H9 (cell line): ENCODE measurements around the gene FHIP2A. TPM values are rescaled to one million over a fixed set of nuclear protein-coding genes. Genes with fewer than 3 reads are reported as not detected.

Experiments used
- DNase-seq: peaks from one replicate; pipeline ENCODE4 v3.0.0-alpha.2; 2017
- H2AFZ ChIP-seq: one replicate; pipeline ENCODE4 v1.6.1; 2013; ENCODE audit warnings: mild to moderate bottlenecking, low read length, control low read depth, moderate library complexity
- H2AK5ac ChIP-seq: 2 replicates; pipeline ENCODE4 v1.6.1; 2013; ENCODE audit warnings: low read length, control low read depth, mixed read lengths; ENCODE audit not compliant: insufficient read length
- H2BK120ac ChIP-seq: one replicate; pipeline ENCODE4 v1.6.1; 2013; ENCODE audit warnings: low read depth, mild to moderate bottlenecking, low read length, control low read depth, inconsistent platforms; ENCODE audit not compliant: poor library complexity, severe bottlenecking
- H2BK12ac ChIP-seq: 2 replicates; pipeline ENCODE4 v1.6.1; 2013; ENCODE audit warnings: low read length, control low read depth, mixed read lengths, low read depth; ENCODE audit not compliant: insufficient read length
- H2BK15ac ChIP-seq: 2 replicates; pipeline ENCODE4 v1.6.1; 2013; ENCODE audit warnings: low read depth, low read length, control low read depth
- H2BK20ac ChIP-seq: one replicate; pipeline ENCODE4 v1.6.1; 2013; ENCODE audit warnings: low read depth, mild to moderate bottlenecking, low read length, control low read depth, inconsistent platforms; ENCODE audit not compliant: poor library complexity, severe bottlenecking
- H2BK5ac ChIP-seq: 2 replicates; pipeline ENCODE4 v1.6.1; 2013; ENCODE audit warnings: low read length, control low read depth, mixed read lengths; ENCODE audit not compliant: insufficient read length
- H3K14ac ChIP-seq: 2 replicates; pipeline ENCODE4 v1.6.1; 2013; ENCODE audit warnings: low read length, control low read depth; ENCODE audit not compliant: insufficient read depth
- H3K18ac ChIP-seq: 2 replicates; pipeline ENCODE4 v1.6.1; 2013; ENCODE audit warnings: low read depth, mild to moderate bottlenecking, mixed read lengths, low read length, control low read depth; ENCODE audit not compliant: insufficient read length
- H3K23ac ChIP-seq: 2 replicates; pipeline ENCODE4 v1.6.1; 2013; ENCODE audit warnings: low read length, control low read depth, mixed read lengths, low read depth; ENCODE audit not compliant: insufficient read length
- H3K23me2 ChIP-seq: 2 replicates; pipeline ENCODE4 v1.6.1; 2013; ENCODE audit warnings: low read depth, mild to moderate bottlenecking, mixed read lengths, low read length, control low read depth; ENCODE audit not compliant: insufficient read length, poor library complexity, severe bottlenecking
- H3K27ac ChIP-seq: 2 replicates; pipeline ENCODE4 v1.5.1; 2013; ENCODE audit warnings: low read length, control low read depth, mixed read lengths, low read depth; ENCODE audit not compliant: insufficient read length
- H3K27me3 ChIP-seq: 2 replicates; pipeline ENCODE4 v1.6.1; 2013; ENCODE audit warnings: low read length, control low read depth, inconsistent platforms; ENCODE audit not compliant: insufficient read depth
- H3K4ac ChIP-seq: 2 replicates; pipeline ENCODE4 v1.6.1; 2013; ENCODE audit warnings: low read depth, mild to moderate bottlenecking, control low read depth, inconsistent platforms, low read length, moderate library complexity
- H3K4me1 ChIP-seq: 2 replicates; pipeline ENCODE4 v1.6.1; 2013; ENCODE audit warnings: low read length, control low read depth, inconsistent platforms; ENCODE audit not compliant: insufficient read depth
- H3K4me2 ChIP-seq: 2 replicates; pipeline ENCODE4 v1.6.1; 2013; ENCODE audit warnings: low read length, control low read depth, mixed read lengths; ENCODE audit not compliant: insufficient read length, insufficient read depth
- H3K56ac ChIP-seq: 2 replicates; pipeline ENCODE4 v1.6.1; 2013; ENCODE audit warnings: low read depth, mild to moderate bottlenecking, mixed read lengths, low read length, control low read depth; ENCODE audit not compliant: insufficient read length
- H3K79me1 ChIP-seq: 2 replicates; pipeline ENCODE4 v1.6.1; 2013; ENCODE audit warnings: low read depth, mild to moderate bottlenecking, moderate library complexity, low read length, control low read depth, inconsistent platforms; ENCODE audit not compliant: insufficient read depth, poor library complexity, severe bottlenecking
- H3K79me2 ChIP-seq: 2 replicates; pipeline ENCODE4 v1.6.1; 2013; ENCODE audit warnings: low read length, control low read depth, inconsistent platforms; ENCODE audit not compliant: insufficient read depth
- H3K9ac ChIP-seq: 2 replicates; pipeline ENCODE4 v1.6.1; 2013; ENCODE audit warnings: low read length, control low read depth, mixed read lengths; ENCODE audit not compliant: insufficient read length; ENCODE audit errors: extremely low read depth
- H3K9me3 ChIP-seq: one replicate; pipeline ENCODE4 v1.6.1; 2013; ENCODE audit warnings: low read depth, low read length, inconsistent platforms; ENCODE audit not compliant: control insufficient read depth
- H3T11ph ChIP-seq: one replicate; pipeline ENCODE4 v1.6.1; 2013; ENCODE audit warnings: mild to moderate bottlenecking, low read length, control low read depth, inconsistent platforms
- H4K20me1 ChIP-seq: one replicate; pipeline ENCODE4 v1.6.1; 2013; ENCODE audit not compliant: control insufficient read depth, insufficient read length, insufficient read depth
- H4K5ac ChIP-seq: 2 replicates; pipeline ENCODE4 v1.6.1; 2013; ENCODE audit warnings: low read depth, mild to moderate bottlenecking, mixed read lengths, low read length, control low read depth; ENCODE audit not compliant: insufficient read length
- H4K8ac ChIP-seq: replicated peaks from 2 replicates; pipeline ENCODE4 v1.6.1; 2013; ENCODE audit warnings: low read length, control low read depth, mixed read lengths, low read depth; ENCODE audit not compliant: insufficient read length
- H4K91ac ChIP-seq: 2 replicates; pipeline ENCODE4 v1.6.1; 2013; ENCODE audit warnings: low read depth, mild to moderate bottlenecking, moderate library complexity, mixed read lengths, low read length, control low read depth; ENCODE audit not compliant: insufficient read length
- H3K27ac Mint-ChIP-seq, 3 experiments: 2 replicates in 2 of 3; 3 replicates in 1 of 3; pipeline ENCODE4 v1.8.0; 2020 to 2021; ENCODE audit warnings: mixed read lengths in 3 of 3, mild to moderate bottlenecking in 1 of 3, moderate library complexity in 1 of 3
- H3K27me3 Mint-ChIP-seq: 2 replicates; pipeline ENCODE4 v1.8.0; 2021; ENCODE audit warnings: low read depth, mild to moderate bottlenecking, moderate library complexity, mixed read lengths
- H3K36me3 Mint-ChIP-seq, 3 experiments: 2 replicates in 2 of 3; 3 replicates in 1 of 3; pipeline ENCODE4 v1.8.0; 2020 to 2021; ENCODE audit warnings: low read depth in 3 of 3, mixed read lengths in 3 of 3; ENCODE audit not compliant: insufficient read depth in 1 of 3
- H3K4me1 Mint-ChIP-seq, 2 experiments: 2 replicates each; pipeline ENCODE4 v1.8.0; 2020; ENCODE audit warnings: mixed read lengths in 2 of 2
- H3K4me3 Mint-ChIP-seq, 2 experiments: 2 replicates in 1 of 2; 3 replicates in 1 of 2; pipeline ENCODE4 v1.8.0; 2020 to 2021; ENCODE audit warnings: mild to moderate bottlenecking in 2 of 2, mixed read lengths in 2 of 2, moderate library complexity in 1 of 2
- H3K9me3 Mint-ChIP-seq, 2 experiments: 2 replicates in 1 of 2; 3 replicates in 1 of 2; pipeline ENCODE4 v1.8.0; 2020; ENCODE audit warnings: mild to moderate bottlenecking in 2 of 2, mixed read lengths in 2 of 2, moderate library complexity in 1 of 2
- CTCF ChIP-seq: fragments of 200-600 bp; sonication (generic); conservative IDR thresholded peaks from 3 replicates; pipeline ENCODE4 v1.8.0; 2021; ENCODE audit warnings: antibody characterized with exemption, mild to moderate bottlenecking
- WGBS: extraction: QIAGEN DNeasy Blood & Tissue Kit; methylation state at CpG from one replicate; pipeline ENCODE4 v1.1.7; 2013; ENCODE audit warnings: missing lambda C conversion rate, low lambda C conversion rate, mixed read lengths; ENCODE audit not compliant: insufficient read length; ENCODE audit errors: extremely low coverage; 5-methylcytosine and 5-hydroxymethylcytosine counted together
- total RNA-seq: library from RNA; stranded (reverse); gene quantifications from 2 replicates; pipeline ENCODE4 v1.2.1, GENCODE V29; 2021

Gene FHIP2A
- total RNA-seq, 1 experiment from 2014 or later = 14.8 TPM

- Histone ChIP-seq H4K8ac (no peak overlapping the region), H3K27ac (no peak overlapping the region), H3K4me2 (no peak overlapping the region), H2BK20ac (no peak overlapping the region), H3K9me3 (no peaks in the 10 kb centered on the region), H3K23me2 (no peaks in the 10 kb centered on the region), H2BK15ac (no peak overlapping the region), H2BK120ac (no peak overlapping the region), H3K9ac (no peak overlapping the region), H3K4ac (no peak overlapping the region), H3K4me1 (no peaks in the 10 kb centered on the region), H3K14ac (no peak overlapping the region), H2BK5ac (no peak overlapping the region), H3K23ac (no peak overlapping the region), H4K91ac (no peak overlapping the region), H3K79me1 (no peaks in the 10 kb centered on the region), H4K5ac (no peak overlapping the region), H3K79me2 (no peaks in the 10 kb centered on the region), H2AFZ (no peak overlapping the region), H3K27me3 (no peaks in the 10 kb centered on the region), H3K56ac (no peak overlapping the region), H3K18ac (no peak overlapping the region), H3T11ph (no peak overlapping the region), H4K20me1 (no peaks in the 10 kb centered on the region), H2AK5ac (no peak overlapping the region), H2BK12ac (no peak overlapping the region)
- no peaks in the 10 kb centered on the region; a peak in 1 of 5 replicates for H3K9me3 Mint-ChIP-seq
- H3K4me3 Mint-ChIP-seq = no peak overlapping the region
- DNase-seq = no peak
- WGBS = no CpG with 5 or more reads among the region's 3 CpGs
- TF ChIP-seq CTCF = no peak
- H3K36me3 Mint-ChIP-seq = no peaks in the 10 kb centered on the region; a peak in 1 of 7 replicates
- no peaks in the 10 kb centered on the region for H3K4me1 Mint-ChIP-seq
- H3K27me3 Mint-ChIP-seq = peaks cover 2% of the 10 kb centered on the region; the same call in 1 of the 2 replicates
- no peak overlapping the region for H3K27ac Mint-ChIP-seq
Observed at GRCh38 chr10:114795039-114795438, 26.5 kb upstream of the FHIP2A start.
